COR-L47 (cell line): ENCODE data around the gene PIEZO2.

ENCODE experiments used
- DNase-seq: peaks from one replicate; lab custom pipeline; 2025; lab: John Stamatoyannopoulos, UW

The PIEZO2 gene

DNA sequence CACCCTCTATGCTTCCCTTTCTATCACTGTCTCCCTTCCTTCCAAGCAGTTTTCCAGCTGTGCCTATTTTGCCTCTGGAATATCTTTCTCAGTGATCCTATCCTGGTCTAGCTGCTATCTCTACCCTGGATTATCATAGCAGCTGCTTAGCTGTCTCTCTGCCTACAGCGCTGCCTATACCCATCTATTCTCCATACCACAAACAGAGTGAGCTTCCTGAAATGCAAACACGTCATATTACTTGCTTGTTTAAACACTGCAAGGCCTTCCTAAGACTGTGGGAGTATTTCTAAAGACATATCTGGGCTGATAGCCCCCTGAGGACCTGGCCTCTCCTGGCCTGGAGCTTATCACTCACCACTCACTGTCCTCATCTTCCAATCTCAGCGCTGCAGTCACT, 403.4 kb downstream of the PIEZO2 start:
- DNase-seq: no peak

DNA sequence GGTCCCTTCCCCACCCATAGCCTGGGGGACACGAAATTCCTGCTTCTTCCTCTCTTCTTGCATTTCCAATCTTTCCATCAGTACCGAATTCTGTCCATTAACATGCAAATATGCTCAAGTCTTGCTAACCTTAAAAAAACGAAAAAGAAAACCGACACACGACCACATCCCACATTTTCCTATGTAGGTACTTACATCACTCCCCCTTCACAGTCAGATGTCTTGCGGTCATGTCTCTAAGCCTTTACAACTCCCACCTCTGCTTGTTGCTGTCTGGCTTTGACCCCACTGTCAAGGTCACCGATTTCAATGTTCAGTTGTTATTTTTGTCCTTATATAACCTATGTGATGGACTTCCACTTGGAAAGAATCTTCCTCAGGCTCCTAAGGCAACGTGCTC, 404.1 kb downstream of the PIEZO2 start:
- DNase-seq: no peak

DNA sequence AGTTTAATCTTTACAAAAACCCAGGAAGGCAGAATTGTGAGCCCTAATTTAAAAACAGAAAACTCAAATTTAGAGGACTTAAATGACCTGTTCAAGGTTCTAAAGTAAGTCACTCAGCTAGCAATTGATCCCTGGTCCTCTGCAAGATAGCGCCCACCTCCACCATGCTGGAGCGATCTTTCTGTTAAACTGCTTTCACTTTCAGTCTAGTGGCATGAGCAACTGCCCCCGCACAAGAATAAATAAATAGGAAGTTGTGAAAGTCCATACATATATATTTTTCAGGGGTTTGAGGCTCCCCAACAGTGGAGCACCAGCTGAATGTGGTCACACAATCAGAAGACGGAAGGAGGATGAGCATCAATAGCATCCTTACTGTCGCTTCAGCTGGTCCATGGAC, 405.6 kb downstream of the PIEZO2 start:
- DNase-seq: no peak

DNA sequence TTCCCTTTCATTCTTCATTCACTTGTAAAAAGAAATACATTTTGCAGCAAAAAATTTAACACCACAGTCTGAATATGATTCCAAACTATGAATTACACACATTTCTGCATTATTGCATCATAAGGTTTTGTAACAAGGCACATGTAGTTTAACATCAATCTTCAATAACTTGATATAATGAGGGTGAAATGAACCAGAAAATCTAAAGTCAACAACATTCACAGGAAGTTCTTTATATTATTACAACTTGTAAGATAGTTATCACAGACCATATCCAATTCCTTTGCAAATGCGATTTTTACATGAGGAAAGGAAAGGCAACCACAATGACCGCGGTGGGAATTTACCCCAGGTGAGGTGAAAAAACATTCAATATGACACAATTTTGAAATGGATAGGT, 410.2 kb downstream of the PIEZO2 start:
- peak; percentile 29 for DNase-seq

DNA sequence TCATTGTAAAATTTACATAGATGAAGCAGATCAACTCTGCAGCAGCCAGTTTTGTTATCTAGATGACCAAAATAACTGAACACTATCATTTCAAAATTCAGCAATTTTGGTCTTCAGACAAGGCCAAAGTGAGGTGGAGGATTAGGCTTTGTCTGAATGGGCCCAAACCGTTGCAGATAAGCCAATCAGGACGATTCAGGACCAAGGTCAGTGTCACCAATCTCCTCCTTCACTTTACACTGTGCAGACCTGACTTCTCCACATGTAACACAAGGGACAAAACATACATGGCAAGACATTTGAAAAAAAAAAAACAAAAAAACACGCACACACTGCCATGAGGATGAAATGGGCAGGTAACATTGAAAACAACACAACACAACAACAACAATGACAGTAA, 412.4 kb downstream of the PIEZO2 start:
- no peak for DNase-seq

DNA sequence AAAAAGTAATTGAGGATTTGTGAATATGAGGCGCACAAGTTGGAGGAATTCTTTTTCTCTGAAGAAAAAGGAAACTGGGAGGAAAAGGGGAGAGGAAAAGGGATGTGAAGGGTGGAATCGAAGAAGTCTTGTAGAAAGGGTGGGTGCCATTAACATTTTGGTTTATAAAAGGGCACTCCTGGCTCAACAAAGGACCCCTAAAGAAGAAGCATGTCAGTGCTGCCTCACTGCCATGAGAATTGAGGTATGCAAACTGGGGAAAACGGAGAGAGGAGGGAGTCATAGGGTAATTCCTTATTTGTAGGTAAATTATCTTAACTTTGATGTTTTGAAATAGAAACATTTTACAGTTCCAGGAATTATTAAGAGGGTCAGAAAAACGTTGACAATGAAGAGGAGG, 416.4 kb downstream of the PIEZO2 start:
- no peak for DNase-seq

DNA sequence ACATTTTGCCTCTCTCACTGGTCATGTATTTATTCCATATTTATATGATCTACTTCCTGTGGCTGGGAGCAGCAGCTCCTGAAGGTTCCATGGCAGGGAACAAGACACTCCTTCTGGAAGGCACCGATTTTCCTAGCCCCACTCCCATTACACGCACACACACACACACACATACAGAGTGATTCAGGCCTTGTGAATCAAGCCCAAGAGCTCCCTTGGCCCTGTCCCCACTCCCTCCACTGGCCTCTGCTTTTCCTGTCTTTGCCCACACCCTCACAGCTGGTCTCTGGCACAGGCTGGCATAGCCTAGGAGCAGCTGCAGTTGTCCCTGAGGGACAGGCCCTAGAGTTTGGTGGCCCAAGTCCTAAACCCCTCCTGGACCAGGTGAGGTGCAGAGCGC, 421.9 kb downstream of the PIEZO2 start:
- peak; percentile 79 for DNase-seq

DNA sequence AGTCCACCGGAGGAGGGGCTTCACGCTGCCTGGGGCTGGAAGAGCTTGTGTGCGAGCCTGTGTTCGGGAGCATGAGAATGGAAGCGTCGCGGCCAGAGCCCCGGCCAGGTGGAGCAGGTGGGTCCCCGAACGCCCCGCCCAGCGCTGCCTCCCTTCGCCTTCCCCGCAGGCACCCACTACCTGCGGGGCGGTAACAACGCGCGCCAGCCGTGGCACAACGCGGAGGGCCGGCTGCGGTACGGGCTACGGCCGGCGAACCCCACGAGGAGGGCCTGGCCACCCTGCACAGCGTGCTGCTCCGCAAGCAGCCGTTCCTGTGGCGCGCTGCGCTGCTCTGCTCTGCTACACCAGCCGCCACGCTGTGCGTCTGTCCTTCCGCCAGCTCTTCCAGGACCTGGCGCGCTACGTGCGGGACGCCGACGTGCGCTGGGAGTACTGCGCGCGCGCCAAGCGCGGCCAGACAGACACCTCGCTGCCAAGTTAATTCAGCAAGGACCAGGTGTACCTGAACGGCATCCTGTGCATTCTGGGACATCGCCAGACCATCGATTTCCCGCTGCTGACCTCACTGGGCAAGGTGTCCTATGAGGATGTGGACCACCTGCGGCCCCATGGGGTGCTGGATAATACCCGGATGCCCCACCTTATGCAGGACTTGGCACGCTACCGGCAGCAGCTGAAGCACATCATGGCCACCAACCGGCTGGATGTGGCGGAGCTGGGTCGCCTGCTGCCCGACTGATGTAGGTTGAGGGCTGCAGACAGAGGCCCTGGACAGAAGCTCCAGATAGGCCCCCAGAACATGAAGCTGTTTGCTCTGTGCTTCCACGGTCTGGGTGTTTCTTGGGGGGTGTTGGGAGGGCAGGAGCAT, 422.9 kb downstream of the PIEZO2 start:
- DNase-seq: peak; percentile 95

DNA sequence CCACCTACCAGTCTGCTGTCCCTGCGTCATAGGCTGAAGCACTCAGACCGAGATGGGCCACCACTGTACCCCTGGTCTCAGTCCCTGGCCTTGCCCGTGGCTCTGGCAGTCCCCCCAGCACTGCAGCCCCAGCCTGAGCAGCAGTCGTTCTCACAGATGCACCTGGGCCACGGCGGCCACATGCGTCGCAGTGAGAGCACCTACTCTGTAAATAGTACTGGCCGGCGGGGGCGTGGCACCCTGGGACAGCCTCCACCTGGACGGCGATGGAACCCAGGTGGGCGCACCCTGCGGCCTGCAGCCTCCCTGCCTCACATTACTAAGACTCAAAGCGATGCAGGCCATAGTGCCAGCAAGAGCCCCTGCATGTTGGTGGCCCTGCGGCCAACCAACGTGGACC, 424.7 kb downstream of the PIEZO2 start:
- no peak for DNase-seq

DNA sequence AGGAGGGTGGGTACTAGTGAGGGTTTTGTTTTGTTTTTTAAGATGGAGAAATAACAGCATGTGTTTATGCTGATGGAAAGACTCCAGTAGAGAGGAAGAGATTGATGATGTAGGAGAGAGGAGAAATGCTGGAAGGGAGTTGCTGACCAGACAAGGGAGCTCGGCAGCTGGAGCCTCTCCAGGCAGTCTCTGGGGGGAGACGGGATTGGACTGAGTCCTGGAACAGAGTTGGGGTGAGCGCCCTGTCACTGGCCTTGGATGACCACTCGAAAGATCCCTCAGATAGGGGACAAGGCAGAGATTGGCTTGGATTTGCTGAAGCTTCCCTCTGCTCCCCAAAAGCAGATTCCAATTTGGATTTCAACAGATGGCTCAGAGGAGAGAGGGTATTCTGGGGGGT, 425.9 kb downstream of the PIEZO2 start:
- no peak for DNase-seq

DNA sequence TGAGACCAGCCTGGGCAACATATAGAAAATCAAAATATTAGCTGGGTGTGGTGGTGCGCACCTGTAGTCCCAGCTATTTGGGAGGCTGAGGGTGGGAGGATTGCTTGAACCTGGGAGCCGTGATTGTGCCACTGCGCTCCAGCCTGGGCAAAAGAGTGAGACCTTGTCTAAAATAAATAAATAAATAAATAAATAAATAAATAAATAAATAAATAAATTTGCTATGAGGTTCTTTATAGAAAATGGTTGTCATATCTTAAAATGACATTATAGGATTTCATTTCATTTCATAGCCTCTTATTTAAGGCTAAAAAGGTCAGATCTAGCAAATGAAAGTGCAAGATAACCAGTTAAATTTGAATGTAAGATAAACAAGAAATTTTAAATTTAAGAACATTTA, 430.6 kb downstream of the PIEZO2 start:
- no peak for DNase-seq

DNA sequence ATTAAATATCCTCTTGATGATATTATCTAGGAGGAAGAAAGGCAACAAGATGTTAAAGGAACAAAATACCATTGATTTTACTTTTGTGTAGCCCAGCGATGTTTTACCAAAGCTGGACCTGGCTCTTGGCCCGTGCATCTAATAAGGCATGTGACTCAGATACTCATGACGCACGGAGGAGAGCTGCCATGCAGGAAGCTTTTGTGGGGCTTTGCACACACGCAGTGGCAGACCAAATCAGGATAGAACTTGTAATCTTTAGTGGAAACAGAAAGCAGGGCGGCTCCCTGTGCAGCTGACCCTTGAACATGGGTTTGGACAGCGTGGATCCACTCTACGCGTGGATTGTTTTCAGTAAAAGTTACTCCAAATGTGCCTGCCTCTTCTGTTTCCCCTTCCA, 433.6 kb downstream of the PIEZO2 start:
- no peak for DNase-seq

DNA sequence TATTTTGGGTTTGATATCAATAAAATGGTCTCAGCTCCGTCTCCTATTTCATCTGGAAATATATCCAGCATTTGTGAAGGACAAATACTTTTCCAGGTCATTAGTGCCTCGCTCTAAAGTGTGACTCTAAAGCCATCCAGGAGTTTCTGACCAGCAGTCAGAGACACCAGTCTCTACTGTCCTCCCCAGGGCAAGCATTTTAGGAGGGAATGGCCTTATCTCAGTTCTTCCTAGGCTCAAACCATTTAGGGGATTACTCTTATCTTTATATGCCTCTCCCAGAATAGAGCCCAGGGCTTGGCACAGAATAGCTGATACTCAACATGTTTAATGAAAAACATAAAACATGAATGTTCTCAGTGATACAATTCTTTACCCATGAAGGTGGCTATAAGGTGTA, 436.0 kb downstream of the PIEZO2 start:
- no peak for DNase-seq

DNA sequence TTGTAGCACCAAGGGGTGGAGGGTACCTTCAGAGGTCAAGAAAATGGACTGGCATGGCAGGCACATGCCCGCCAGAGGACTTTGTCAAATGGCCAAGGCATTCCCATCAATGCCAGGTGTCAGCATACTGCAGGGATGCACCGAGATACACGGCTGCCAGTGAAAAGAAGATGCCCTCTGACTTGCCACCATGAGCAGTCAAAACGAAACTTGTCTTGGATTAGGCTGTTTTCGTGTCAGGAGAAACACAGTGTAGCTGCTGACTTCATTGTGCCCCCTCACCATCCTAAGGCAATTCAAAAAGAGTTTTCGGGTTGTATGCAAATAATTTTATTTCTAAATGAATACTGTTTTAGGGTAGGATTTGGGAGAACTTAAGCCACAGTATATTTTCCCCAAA, 442.1 kb downstream of the PIEZO2 start:
- DNase-seq: no peak

DNA sequence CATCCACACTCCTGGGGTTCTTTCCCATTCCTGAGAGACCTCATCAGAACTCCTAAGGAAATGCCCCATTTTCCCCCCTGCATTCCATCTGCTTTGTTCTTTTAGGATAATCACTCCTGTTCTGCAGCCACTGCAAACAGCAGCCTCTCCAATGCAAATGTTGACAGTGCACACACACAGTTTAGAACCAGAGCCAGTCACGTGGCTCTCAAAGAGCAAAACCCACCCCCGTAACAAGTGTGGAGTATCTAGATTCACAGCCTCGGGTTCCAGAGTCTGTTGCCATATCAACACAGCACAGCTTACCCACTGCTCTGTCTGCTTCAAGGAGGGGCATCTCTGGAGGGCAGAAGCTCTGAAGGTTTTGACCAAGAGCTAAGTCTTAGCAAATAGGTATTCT, 443.6 kb downstream of the PIEZO2 start:
- peak; percentile 73 for DNase-seq

DNA sequence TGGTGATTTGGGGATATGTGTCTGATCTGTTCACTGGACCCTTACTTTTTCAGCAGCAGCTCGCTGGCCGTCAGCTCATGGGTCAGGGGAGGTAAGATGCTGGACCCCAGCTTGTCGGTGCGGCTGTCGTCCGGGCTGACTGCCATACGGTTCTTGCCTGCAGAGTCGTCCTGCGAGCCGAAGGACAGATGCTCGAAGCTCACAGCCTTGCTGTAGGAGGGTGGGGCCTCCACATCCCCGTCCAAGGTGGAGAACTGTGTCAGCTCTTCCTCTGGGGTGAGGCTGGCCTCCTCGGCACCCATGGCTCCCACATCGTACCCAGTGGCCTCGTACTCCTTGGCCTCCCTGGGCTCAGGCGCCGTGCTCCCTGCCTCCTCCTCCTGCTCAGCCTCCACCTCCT, 444.1 kb downstream of the PIEZO2 start:
- no peak for DNase-seq

DNA sequence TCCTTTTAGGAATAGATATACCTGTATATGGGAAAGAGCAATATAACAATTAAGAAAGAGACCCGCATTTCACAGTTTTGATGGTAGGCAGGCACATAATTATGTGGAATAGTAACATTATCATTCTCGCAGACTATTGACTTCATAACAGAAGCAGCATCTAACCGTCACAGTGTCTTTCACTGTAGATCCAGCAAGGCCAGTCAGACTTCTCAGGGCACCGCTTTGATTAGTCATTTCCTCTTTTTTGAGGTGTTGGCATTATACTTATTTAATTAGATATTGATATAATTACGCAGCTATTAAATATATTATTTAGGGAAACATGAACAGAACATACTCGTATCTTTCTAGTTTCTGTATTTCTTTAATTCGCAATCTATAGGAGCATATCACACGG, 447.2 kb downstream of the PIEZO2 start:
- DNase-seq: no peak

DNA sequence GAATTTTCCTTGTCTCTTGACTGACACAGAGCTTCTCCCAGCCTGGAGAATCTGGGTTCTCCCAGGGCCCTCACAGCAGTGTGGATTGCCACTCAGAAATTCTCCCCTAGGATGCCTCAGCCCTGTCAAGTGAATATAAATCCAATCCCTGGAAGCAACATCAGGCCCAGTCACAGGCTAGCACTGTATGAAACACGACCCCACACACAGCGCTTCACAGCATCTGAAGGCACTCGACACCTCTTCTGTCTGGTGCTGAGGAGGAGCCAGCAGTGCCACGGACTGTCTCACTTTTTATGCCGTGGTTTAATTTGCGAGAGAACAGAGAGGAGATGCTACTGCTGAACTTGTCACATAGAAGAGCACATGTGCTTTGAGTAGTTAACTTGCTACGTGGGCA, 459.0 kb downstream of the PIEZO2 start:
- DNase-seq: no peak

DNA sequence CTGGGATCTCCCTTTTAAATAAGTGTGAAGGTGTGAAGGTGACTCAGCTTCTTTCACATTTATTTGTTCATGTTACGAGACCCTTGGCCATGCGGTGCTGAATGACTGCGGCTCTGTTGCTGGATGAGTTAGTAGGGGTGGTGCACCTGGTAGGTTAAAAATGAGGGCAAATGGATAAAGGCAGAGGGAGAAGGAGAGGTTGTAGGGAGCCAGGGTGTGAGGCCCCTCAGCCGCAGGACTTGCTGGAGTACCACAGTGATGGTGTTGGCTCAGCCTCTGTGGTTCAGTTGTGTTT, 459.4 kb downstream of the PIEZO2 start:
- no peak for DNase-seq

DNA sequence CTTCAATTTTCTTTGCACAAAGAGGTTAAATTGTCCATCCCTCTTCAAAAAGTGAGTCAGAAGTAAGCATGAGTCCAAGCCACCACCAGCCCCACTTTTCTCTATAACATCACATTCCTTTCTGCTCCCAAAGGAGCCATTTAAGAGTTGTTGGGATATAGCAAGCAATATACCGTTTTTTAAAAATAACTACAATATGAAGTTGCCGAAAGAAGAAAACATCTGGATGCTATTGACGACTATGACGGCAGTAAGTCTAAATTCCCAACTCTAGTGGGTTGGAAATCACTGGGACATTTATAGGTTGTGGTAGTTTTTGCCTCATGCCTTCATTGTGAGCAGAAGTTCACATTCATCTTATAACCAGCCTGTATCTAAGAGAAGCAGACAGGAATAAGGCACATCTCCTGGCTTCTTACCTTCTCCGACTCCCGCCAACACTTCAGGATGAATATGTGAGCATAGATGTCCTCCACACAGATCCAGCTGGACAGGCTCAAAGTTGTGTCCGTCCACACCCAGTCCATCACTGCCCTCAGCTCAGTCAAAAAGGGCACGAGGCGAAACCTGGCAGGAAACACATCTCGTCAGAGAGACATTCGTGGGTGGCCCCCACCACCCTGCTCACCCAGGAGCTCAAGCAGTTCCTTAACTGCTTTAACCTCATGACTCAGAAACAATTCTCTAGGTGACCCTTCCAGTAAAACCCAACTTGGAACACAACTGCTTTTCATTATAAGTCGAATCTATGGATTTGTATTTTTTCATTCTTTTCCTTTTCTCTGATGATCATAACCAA, 459.9 kb downstream of the PIEZO2 start:
- DNase-seq: no peak

DNA sequence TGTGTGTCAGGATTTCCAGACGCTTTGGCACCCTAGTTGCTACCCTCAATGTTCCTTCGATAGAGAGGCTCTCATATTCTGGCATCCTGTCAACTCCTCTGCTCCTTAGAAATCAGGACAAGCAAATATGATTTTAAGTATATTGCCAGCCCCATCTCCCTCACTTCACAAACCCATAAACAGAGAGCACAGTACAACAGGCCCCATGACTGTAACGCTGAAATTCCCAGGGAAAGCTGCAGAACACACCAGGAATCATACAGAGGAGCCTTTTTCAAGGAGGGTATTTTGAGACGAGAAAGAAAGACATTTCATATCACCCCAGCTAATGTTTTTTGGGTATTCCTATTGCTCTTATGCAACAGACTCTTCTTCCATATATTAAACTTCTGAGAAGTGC, 460.6 kb downstream of the PIEZO2 start:
- DNase-seq: no peak

DNA sequence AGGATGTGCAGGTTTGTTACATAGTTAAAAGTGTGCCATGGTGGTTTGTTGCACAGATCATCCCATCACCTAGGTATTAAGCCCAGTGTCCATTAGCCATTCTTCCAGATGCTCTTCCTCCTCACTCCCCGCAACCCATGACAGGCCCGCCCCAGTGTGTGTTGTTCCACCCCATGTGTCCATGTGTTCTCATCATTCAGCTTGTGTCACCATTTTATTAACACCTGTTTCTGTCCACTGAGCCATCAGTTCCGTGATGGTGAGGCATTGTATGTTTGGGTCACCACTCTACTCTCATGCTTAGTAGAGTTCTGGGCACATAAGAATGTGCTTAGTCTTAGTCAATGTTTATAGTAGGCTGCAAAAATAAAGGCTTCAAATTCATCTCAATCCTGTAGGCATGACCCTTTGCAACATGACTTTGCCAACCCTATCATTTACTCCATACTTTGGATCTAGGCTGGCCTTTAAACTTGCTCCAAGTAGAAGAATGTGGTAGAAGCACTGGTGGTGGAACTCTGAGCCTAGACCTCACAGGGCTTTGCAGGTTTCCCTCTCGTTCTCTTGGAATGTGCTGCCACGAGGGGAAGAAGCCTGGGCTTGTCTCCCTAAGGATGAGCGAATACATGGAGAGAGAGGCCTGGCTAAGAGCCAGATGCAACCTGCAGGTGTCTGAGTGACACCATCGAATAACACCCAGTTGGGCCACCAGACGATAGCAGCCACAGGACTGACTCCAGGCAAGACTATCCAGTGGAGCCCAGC, 462.0 kb downstream of the PIEZO2 start:
- peak; percentile 43 for DNase-seq

DNA sequence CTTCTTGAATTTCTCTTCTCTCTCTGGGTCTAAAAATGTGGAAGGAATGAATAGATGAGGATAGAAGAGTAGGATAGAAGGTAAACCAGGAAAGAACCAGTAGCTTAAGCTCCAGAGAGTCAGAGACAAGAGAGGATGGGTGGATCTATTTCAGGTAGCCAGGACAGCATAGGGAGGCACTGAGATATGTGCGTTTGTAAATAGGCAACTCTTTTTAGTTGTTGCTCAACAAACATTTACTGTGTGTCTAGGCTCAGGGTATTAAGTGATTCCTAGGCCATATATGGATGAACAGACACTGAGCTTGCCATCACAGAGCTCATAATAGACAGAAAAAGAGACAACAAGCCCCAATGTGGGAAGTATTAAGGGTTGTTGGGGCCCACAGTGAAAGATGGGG, 463.1 kb downstream of the PIEZO2 start:
- DNase-seq: no peak
